H9 (cell line): ENCODE data around the gene TMED6. TPM values are rescaled to one million over a fixed set of nuclear protein-coding genes. Genes with fewer than 3 reads are reported as not detected.

Experiments used
- DNase-seq: peaks from one replicate; pipeline ENCODE4 v3.0.0-alpha.2; 2017
- H2AFZ ChIP-seq: one replicate; pipeline ENCODE4 v1.6.1; 2013; ENCODE audit warnings: mild to moderate bottlenecking, low read length, control low read depth, moderate library complexity
- H2AK5ac ChIP-seq: 2 replicates; pipeline ENCODE4 v1.6.1; 2013; ENCODE audit warnings: low read length, control low read depth, mixed read lengths; ENCODE audit not compliant: insufficient read length
- H2BK120ac ChIP-seq: one replicate; pipeline ENCODE4 v1.6.1; 2013; ENCODE audit warnings: low read depth, mild to moderate bottlenecking, low read length, control low read depth, inconsistent platforms; ENCODE audit not compliant: poor library complexity, severe bottlenecking
- H2BK12ac ChIP-seq: 2 replicates; pipeline ENCODE4 v1.6.1; 2013; ENCODE audit warnings: low read length, control low read depth, mixed read lengths, low read depth; ENCODE audit not compliant: insufficient read length
- H2BK15ac ChIP-seq: 2 replicates; pipeline ENCODE4 v1.6.1; 2013; ENCODE audit warnings: low read depth, low read length, control low read depth
- H2BK20ac ChIP-seq: one replicate; pipeline ENCODE4 v1.6.1; 2013; ENCODE audit warnings: low read depth, mild to moderate bottlenecking, low read length, control low read depth, inconsistent platforms; ENCODE audit not compliant: poor library complexity, severe bottlenecking
- H2BK5ac ChIP-seq: 2 replicates; pipeline ENCODE4 v1.6.1; 2013; ENCODE audit warnings: low read length, control low read depth, mixed read lengths; ENCODE audit not compliant: insufficient read length
- H3K14ac ChIP-seq: 2 replicates; pipeline ENCODE4 v1.6.1; 2013; ENCODE audit warnings: low read length, control low read depth; ENCODE audit not compliant: insufficient read depth
- H3K18ac ChIP-seq: 2 replicates; pipeline ENCODE4 v1.6.1; 2013; ENCODE audit warnings: low read depth, mild to moderate bottlenecking, mixed read lengths, low read length, control low read depth; ENCODE audit not compliant: insufficient read length
- H3K23ac ChIP-seq: 2 replicates; pipeline ENCODE4 v1.6.1; 2013; ENCODE audit warnings: low read length, control low read depth, mixed read lengths, low read depth; ENCODE audit not compliant: insufficient read length
- H3K23me2 ChIP-seq: 2 replicates; pipeline ENCODE4 v1.6.1; 2013; ENCODE audit warnings: low read depth, mild to moderate bottlenecking, mixed read lengths, low read length, control low read depth; ENCODE audit not compliant: insufficient read length, poor library complexity, severe bottlenecking
- H3K27ac ChIP-seq: 2 replicates; pipeline ENCODE4 v1.5.1; 2013; ENCODE audit warnings: low read length, control low read depth, mixed read lengths, low read depth; ENCODE audit not compliant: insufficient read length
- H3K27me3 ChIP-seq: 2 replicates; pipeline ENCODE4 v1.6.1; 2013; ENCODE audit warnings: low read length, control low read depth, inconsistent platforms; ENCODE audit not compliant: insufficient read depth
- H3K4ac ChIP-seq: 2 replicates; pipeline ENCODE4 v1.6.1; 2013; ENCODE audit warnings: low read depth, mild to moderate bottlenecking, control low read depth, inconsistent platforms, low read length, moderate library complexity
- H3K4me1 ChIP-seq: 2 replicates; pipeline ENCODE4 v1.6.1; 2013; ENCODE audit warnings: low read length, control low read depth, inconsistent platforms; ENCODE audit not compliant: insufficient read depth
- H3K4me2 ChIP-seq: 2 replicates; pipeline ENCODE4 v1.6.1; 2013; ENCODE audit warnings: low read length, control low read depth, mixed read lengths; ENCODE audit not compliant: insufficient read length, insufficient read depth
- H3K56ac ChIP-seq: 2 replicates; pipeline ENCODE4 v1.6.1; 2013; ENCODE audit warnings: low read depth, mild to moderate bottlenecking, mixed read lengths, low read length, control low read depth; ENCODE audit not compliant: insufficient read length
- H3K79me1 ChIP-seq: 2 replicates; pipeline ENCODE4 v1.6.1; 2013; ENCODE audit warnings: low read depth, mild to moderate bottlenecking, moderate library complexity, low read length, control low read depth, inconsistent platforms; ENCODE audit not compliant: insufficient read depth, poor library complexity, severe bottlenecking
- H3K79me2 ChIP-seq: 2 replicates; pipeline ENCODE4 v1.6.1; 2013; ENCODE audit warnings: low read length, control low read depth, inconsistent platforms; ENCODE audit not compliant: insufficient read depth
- H3K9ac ChIP-seq: 2 replicates; pipeline ENCODE4 v1.6.1; 2013; ENCODE audit warnings: low read length, control low read depth, mixed read lengths; ENCODE audit not compliant: insufficient read length; ENCODE audit errors: extremely low read depth
- H3K9me3 ChIP-seq: one replicate; pipeline ENCODE4 v1.6.1; 2013; ENCODE audit warnings: low read depth, low read length, inconsistent platforms; ENCODE audit not compliant: control insufficient read depth
- H3T11ph ChIP-seq: one replicate; pipeline ENCODE4 v1.6.1; 2013; ENCODE audit warnings: mild to moderate bottlenecking, low read length, control low read depth, inconsistent platforms
- H4K20me1 ChIP-seq: one replicate; pipeline ENCODE4 v1.6.1; 2013; ENCODE audit not compliant: control insufficient read depth, insufficient read length, insufficient read depth
- H4K5ac ChIP-seq: 2 replicates; pipeline ENCODE4 v1.6.1; 2013; ENCODE audit warnings: low read depth, mild to moderate bottlenecking, mixed read lengths, low read length, control low read depth; ENCODE audit not compliant: insufficient read length
- H4K8ac ChIP-seq: replicated peaks from 2 replicates; pipeline ENCODE4 v1.6.1; 2013; ENCODE audit warnings: low read length, control low read depth, mixed read lengths, low read depth; ENCODE audit not compliant: insufficient read length
- H4K91ac ChIP-seq: 2 replicates; pipeline ENCODE4 v1.6.1; 2013; ENCODE audit warnings: low read depth, mild to moderate bottlenecking, moderate library complexity, mixed read lengths, low read length, control low read depth; ENCODE audit not compliant: insufficient read length
- H3K27ac Mint-ChIP-seq, 3 experiments: 2 replicates in 2 of 3; 3 replicates in 1 of 3; pipeline ENCODE4 v1.8.0; 2020 to 2021; ENCODE audit warnings: mixed read lengths in 3 of 3, mild to moderate bottlenecking in 1 of 3, moderate library complexity in 1 of 3
- H3K27me3 Mint-ChIP-seq: 2 replicates; pipeline ENCODE4 v1.8.0; 2021; ENCODE audit warnings: low read depth, mild to moderate bottlenecking, moderate library complexity, mixed read lengths
- H3K36me3 Mint-ChIP-seq, 3 experiments: 2 replicates in 2 of 3; 3 replicates in 1 of 3; pipeline ENCODE4 v1.8.0; 2020 to 2021; ENCODE audit warnings: low read depth in 3 of 3, mixed read lengths in 3 of 3; ENCODE audit not compliant: insufficient read depth in 1 of 3
- H3K4me1 Mint-ChIP-seq, 2 experiments: 2 replicates each; pipeline ENCODE4 v1.8.0; 2020; ENCODE audit warnings: mixed read lengths in 2 of 2
- H3K4me3 Mint-ChIP-seq, 2 experiments: 2 replicates in 1 of 2; 3 replicates in 1 of 2; pipeline ENCODE4 v1.8.0; 2020 to 2021; ENCODE audit warnings: mild to moderate bottlenecking in 2 of 2, mixed read lengths in 2 of 2, moderate library complexity in 1 of 2
- H3K9me3 Mint-ChIP-seq, 2 experiments: 2 replicates in 1 of 2; 3 replicates in 1 of 2; pipeline ENCODE4 v1.8.0; 2020; ENCODE audit warnings: mild to moderate bottlenecking in 2 of 2, mixed read lengths in 2 of 2, moderate library complexity in 1 of 2
- WGBS: extraction: QIAGEN DNeasy Blood & Tissue Kit; methylation state at CpG from one replicate; pipeline ENCODE4 v1.1.7; 2013; ENCODE audit warnings: missing lambda C conversion rate, low lambda C conversion rate, mixed read lengths; ENCODE audit not compliant: insufficient read length; ENCODE audit errors: extremely low coverage; 5-methylcytosine and 5-hydroxymethylcytosine counted together
- total RNA-seq: library from RNA; stranded (reverse); gene quantifications from 2 replicates; pipeline ENCODE4 v1.2.1, GENCODE V29; 2021
- TF ChIP-seq, protein P1 (sequence below): fragments of 200-600 bp; sonication (generic); conservative IDR thresholded peaks from 3 replicates; pipeline ENCODE4 v1.8.0; 2021; ENCODE audit warnings: antibody characterized with exemption, mild to moderate bottlenecking

TMED6 gene
- total RNA-seq, 1 experiment from 2014 or later: 0.31 TPM

DNA sequence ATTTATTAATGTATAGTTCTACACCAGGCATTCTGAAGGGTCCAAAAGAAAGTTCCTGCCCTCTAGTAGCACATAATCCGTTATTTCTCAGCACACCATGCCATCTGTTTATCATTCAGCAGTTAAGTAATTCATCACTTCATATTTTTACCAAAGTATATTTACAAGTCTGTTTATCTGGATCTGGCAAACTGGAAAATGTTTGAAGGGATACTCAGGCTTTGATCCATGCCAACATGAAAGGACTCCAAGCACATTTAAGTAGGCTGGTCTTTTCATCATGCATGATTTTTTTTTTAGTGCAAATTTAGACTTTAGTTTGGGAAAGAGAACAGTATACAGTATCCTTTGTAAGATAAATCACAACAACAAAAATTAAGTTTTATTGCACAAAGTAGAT is 44.5 kb downstream of the TMED6 start:
- H3K27ac ChIP-seq: no peak overlapping the region
- H3K14ac ChIP-seq: no peak overlapping the region
- H3K27me3 ChIP-seq: no peaks in the 10 kb centered on the region
- H3K9me3 ChIP-seq: no peaks in the 10 kb centered on the region
- no peak overlapping the region for H2AK5ac ChIP-seq
- WGBS: no CpG with 5 or more reads among the region's 1 CpG
- H3T11ph ChIP-seq: no peak overlapping the region
- H2BK15ac ChIP-seq: no peak overlapping the region
- TF ChIP-seq, protein P1, sequence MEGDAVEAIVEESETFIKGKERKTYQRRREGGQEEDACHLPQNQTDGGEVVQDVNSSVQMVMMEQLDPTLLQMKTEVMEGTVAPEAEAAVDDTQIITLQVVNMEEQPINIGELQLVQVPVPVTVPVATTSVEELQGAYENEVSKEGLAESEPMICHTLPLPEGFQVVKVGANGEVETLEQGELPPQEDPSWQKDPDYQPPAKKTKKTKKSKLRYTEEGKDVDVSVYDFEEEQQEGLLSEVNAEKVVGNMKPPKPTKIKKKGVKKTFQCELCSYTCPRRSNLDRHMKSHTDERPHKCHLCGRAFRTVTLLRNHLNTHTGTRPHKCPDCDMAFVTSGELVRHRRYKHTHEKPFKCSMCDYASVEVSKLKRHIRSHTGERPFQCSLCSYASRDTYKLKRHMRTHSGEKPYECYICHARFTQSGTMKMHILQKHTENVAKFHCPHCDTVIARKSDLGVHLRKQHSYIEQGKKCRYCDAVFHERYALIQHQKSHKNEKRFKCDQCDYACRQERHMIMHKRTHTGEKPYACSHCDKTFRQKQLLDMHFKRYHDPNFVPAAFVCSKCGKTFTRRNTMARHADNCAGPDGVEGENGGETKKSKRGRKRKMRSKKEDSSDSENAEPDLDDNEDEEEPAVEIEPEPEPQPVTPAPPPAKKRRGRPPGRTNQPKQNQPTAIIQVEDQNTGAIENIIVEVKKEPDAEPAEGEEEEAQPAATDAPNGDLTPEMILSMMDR: no peak
- no peaks in the 10 kb centered on the region for H4K20me1 ChIP-seq
- H3K4me3 Mint-ChIP-seq: no peak overlapping the region
- no peak overlapping the region for H4K8ac ChIP-seq
- peaks cover under 1% of the 10 kb centered on the region; the same call in 1 of the 2 replicates for H3K79me2 ChIP-seq
- H3K23me2 ChIP-seq: peaks cover 5% of the 10 kb centered on the region
- no peak overlapping the region for H3K4ac ChIP-seq
- DNase-seq: no peak
- H4K91ac ChIP-seq: no peak overlapping the region
- H2BK120ac ChIP-seq: no peak overlapping the region
- no peaks in the 10 kb centered on the region for H3K79me1 ChIP-seq
- no peak overlapping the region for H3K56ac ChIP-seq
- no peak overlapping the region for H3K9ac ChIP-seq
- H3K27me3 Mint-ChIP-seq: no peaks in the 10 kb centered on the region; the same call in 1 of the 2 replicates
- peaks cover 0 to 2% (median 1%) of the 10 kb centered on the region in 3 experiments; a peak in 1 of 7 replicates for H3K36me3 Mint-ChIP-seq
- no peak overlapping the region for H3K23ac ChIP-seq
- no peak overlapping the region for H3K4me2 ChIP-seq
- H4K5ac ChIP-seq: no peak overlapping the region
- H2BK5ac ChIP-seq: no peak overlapping the region
- no peak overlapping the region for H3K18ac ChIP-seq
- peaks cover under 1% of the 10 kb centered on the region; the same call in 1 of the 2 replicates for H3K4me1 ChIP-seq
- H2BK20ac ChIP-seq: no peak overlapping the region
- no peak overlapping the region for H2BK12ac ChIP-seq
- no peaks in the 10 kb centered on the region; a peak in 2 of 5 replicates for H3K9me3 Mint-ChIP-seq
- H2AFZ ChIP-seq: no peak overlapping the region
- H3K27ac Mint-ChIP-seq: no peak overlapping the region
- peaks cover 4 to 7% of the 10 kb centered on the region in 2 experiments for H3K4me1 Mint-ChIP-seq
